Measurements from ENCODE around the gene ELFN2. TPM values are rescaled to one million over a fixed set of nuclear protein-coding genes. Genes with fewer than 3 reads are reported as not detected.

Gene ELFN2
- total RNA-seq, 1 experiment from 2014 or later = 2.8 TPM

GRCh38 chr22:37440875-37441274, 13.6 kb upstream of the ELFN2 start:
- TF ChIP-seq, protein P1, sequence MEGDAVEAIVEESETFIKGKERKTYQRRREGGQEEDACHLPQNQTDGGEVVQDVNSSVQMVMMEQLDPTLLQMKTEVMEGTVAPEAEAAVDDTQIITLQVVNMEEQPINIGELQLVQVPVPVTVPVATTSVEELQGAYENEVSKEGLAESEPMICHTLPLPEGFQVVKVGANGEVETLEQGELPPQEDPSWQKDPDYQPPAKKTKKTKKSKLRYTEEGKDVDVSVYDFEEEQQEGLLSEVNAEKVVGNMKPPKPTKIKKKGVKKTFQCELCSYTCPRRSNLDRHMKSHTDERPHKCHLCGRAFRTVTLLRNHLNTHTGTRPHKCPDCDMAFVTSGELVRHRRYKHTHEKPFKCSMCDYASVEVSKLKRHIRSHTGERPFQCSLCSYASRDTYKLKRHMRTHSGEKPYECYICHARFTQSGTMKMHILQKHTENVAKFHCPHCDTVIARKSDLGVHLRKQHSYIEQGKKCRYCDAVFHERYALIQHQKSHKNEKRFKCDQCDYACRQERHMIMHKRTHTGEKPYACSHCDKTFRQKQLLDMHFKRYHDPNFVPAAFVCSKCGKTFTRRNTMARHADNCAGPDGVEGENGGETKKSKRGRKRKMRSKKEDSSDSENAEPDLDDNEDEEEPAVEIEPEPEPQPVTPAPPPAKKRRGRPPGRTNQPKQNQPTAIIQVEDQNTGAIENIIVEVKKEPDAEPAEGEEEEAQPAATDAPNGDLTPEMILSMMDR (IDR thresholded peaks at IDR 0.05; ENCODE audit: unreplicated experiment) = no peak
- Mint-ChIP-seq H3K36me3 (ENCODE audit: insufficient read depth, unreplicated experiment) (peaks cover 6% of the 10 kb centered on the region), H3K27ac (ENCODE audit: unreplicated experiment) (no peak overlapping the region), H3K9me3 (ENCODE audit: low read depth, unreplicated experiment) (peaks cover 10% of the 10 kb centered on the region), H3K4me1 (ENCODE audit: low read depth, unreplicated experiment) (peaks cover 12% of the 10 kb centered on the region), H3K27me3 (ENCODE audit: unreplicated experiment) (no peaks in the 10 kb centered on the region), H3K4me3 (ENCODE audit: low read depth, unreplicated experiment) (no peak overlapping the region)
- no peak for DNase-seq
- intact Hi-C loops (cut with micrococcal nuclease; ENCODE audit: unreplicated experiment) = no loop called here
- CTCF ChIA-PET = no interaction called here
- BruUV-seq (replicated peaks) = no TSS peak

GRCh38 chr22:37439347-37439746, 12.1 kb upstream of the ELFN2 start:
- CTCF ChIA-PET = no interaction called here
- TF ChIP-seq, protein P1 (IDR thresholded peaks at IDR 0.05; ENCODE audit: unreplicated experiment) = no peak

DNA sequence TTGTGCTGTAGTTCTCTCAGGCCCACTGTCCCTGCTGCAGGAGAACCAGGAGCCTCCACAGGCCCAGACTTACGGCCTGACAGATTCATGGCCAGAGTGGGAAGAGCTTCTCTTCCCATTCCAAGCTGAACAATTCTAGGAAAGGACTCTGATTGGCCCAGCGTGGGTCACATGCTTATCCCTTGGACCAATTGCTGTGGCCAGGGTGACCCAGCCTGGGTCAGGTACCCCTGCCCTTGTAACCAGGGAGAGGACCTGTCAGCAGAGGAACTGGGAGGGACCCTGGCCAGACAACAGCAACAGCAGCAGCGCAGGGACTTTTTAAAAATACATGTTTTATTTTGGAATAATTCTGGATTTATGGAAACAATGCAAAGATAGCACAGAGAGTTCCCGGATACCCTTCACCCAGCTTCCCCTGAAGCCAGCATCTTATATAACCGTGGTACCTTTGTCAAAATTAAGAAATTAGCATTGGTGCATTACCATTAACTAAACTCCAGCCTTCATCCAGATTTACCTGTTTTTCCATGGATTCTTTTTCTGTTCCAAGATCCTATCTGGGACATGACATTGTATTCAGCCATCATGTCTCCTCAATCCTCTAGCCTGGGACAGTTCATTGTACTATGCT, 8.8 kb upstream of the ELFN2 start:
- Mint-ChIP-seq H3K27me3 (ENCODE audit: unreplicated experiment) (no peaks in the 10 kb centered on the region), H3K9me3 (ENCODE audit: low read depth, unreplicated experiment) (no peaks in the 10 kb centered on the region), H3K4me3 (ENCODE audit: low read depth, unreplicated experiment) (no peak overlapping the region), H3K36me3 (ENCODE audit: insufficient read depth, unreplicated experiment) (peaks cover 14% of the 10 kb centered on the region), H3K4me1 (ENCODE audit: low read depth, unreplicated experiment) (peaks cover 19% of the 10 kb centered on the region), H3K27ac (ENCODE audit: unreplicated experiment) (no peak overlapping the region)
- BruUV-seq (replicated peaks) = no TSS peak
- CTCF ChIA-PET = no interaction called here
- intact Hi-C loops (cut with micrococcal nuclease; ENCODE audit: unreplicated experiment) = no loop called here
- DNase-seq = no peak
- TF ChIP-seq, protein P1 (IDR thresholded peaks at IDR 0.05; ENCODE audit: unreplicated experiment) = no peak

More at GRCh38 chr22:37439347-37439746, 12.1 kb upstream of the ELFN2 start:
- H3K27me3 Mint-ChIP-seq (ENCODE audit: unreplicated experiment) = no peaks in the 10 kb centered on the region
- no peak for DNase-seq
- no peak overlapping the region for H3K4me3 Mint-ChIP-seq (ENCODE audit: low read depth, unreplicated experiment)
- H3K9me3 Mint-ChIP-seq (ENCODE audit: low read depth, unreplicated experiment) = peaks cover 10% of the 10 kb centered on the region
- H3K4me1 Mint-ChIP-seq (ENCODE audit: low read depth, unreplicated experiment) = peaks cover 12% of the 10 kb centered on the region
- no peak overlapping the region for H3K27ac Mint-ChIP-seq (ENCODE audit: unreplicated experiment)
- peaks cover 6% of the 10 kb centered on the region for H3K36me3 Mint-ChIP-seq (ENCODE audit: insufficient read depth, unreplicated experiment)
- BruUV-seq (replicated peaks) = no TSS peak
- intact Hi-C loops (cut with micrococcal nuclease; ENCODE audit: unreplicated experiment) = no loop called here

DNA sequence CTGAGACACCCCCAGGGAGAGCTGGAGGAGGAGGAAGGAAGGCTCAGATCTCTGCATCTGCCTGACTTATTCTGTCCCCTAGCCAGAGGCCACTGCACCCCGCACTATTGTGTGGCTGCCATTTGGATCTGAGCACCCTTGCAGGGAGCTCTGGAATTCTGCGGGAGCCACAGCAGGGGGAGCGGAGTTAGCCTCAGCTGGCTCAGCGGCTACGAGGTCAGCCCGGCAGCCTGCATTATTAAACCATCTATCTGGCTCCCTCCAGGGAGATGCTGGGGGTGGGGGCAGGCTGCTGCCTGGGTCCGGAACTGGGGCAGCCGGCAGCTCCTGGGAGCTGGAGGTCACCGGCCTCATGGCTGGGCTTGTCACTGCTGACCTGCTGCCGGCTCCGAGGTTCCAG, 6.5 kb upstream of the ELFN2 start:
- TF ChIP-seq, protein P1 (IDR thresholded peaks at IDR 0.05; ENCODE audit: unreplicated experiment) = no peak
- H3K4me3 Mint-ChIP-seq (ENCODE audit: low read depth, unreplicated experiment) = no peak overlapping the region
- CTCF ChIA-PET = interaction anchor here (0.8 kb wide), 1 partner anchor 39 kb away, joined by 5 read pairs; no protein-coding TSS in a partner anchor
- intact Hi-C loops (cut with micrococcal nuclease; ENCODE audit: unreplicated experiment) = no loop called here
- H3K27me3 Mint-ChIP-seq (ENCODE audit: unreplicated experiment) = peaks cover 3% of the 10 kb centered on the region
- no peak for DNase-seq
- no peaks in the 10 kb centered on the region for H3K9me3 Mint-ChIP-seq (ENCODE audit: low read depth, unreplicated experiment)
- H3K4me1 Mint-ChIP-seq (ENCODE audit: low read depth, unreplicated experiment) = peaks cover 27% of the 10 kb centered on the region
- H3K36me3 Mint-ChIP-seq (ENCODE audit: insufficient read depth, unreplicated experiment) = peaks cover 14% of the 10 kb centered on the region
- no peak overlapping the region for H3K27ac Mint-ChIP-seq (ENCODE audit: unreplicated experiment)
- no TSS peak for BruUV-seq (replicated peaks)
